HG03457 (cell line): ENCODE measurements around the gene THRSP.
"Not testable (repeated sequence)": the region's sequence is repeated elsewhere in the genome, so short reads cannot be mapped to it uniquely, and the experiment has no call there.

Source experiments
- ATAC-seq: cut with Tn5 transposase; IDR thresholded peaks from one replicate; pipeline ENCODE4 v1.9.1; 2021; ENCODE audit warnings: moderate number of reproducible peaks; ENCODE audit not compliant: unreplicated experiment

The THRSP gene

DNA sequence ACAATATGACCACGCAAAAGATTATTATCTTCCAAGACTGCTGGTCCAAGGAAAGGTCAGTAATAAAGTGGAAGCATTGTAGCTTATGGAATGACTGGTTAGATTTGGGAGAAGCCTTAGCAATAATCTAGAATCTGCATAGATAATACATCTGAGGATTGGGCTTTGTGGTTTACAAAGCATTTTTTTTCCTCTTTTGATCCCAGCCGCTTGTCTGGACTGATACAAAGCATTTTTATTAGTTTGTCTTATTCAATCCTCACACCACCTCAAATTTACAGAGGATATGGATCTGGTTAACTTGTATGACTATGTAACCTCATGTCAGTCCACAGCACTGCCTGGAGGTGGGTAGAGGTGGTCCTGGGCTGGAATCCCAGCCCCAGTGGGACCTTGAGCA is 990 bp upstream of the THRSP start:
- no peak for ATAC-seq

DNA sequence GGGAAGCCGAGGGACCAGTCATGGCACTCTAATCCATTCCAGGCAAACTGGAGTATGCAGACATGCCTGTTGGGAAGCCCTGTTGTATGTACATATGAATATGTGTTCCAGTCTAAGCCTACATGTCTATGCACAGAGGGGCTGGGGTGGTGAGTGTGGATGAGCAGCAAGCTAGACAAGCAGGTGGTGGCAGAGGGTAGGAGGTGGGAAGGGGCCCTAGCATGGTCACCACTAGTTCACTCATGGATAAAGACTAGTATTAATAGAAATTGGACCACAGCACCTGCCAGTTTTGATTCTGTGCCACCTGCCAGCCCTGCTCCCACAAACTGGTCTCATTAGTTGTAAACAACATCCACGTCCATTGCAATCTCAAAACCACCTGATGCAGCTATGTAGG is 1.5 kb downstream of the THRSP start:
- no peak for ATAC-seq

GRCh38 chr11:78066471-78066870 is 2.8 kb downstream of the THRSP start:
- no peak for ATAC-seq

GRCh38 chr11:78067704-78068103 is 4.0 kb downstream of the THRSP start:
- no peak for ATAC-seq

DNA sequence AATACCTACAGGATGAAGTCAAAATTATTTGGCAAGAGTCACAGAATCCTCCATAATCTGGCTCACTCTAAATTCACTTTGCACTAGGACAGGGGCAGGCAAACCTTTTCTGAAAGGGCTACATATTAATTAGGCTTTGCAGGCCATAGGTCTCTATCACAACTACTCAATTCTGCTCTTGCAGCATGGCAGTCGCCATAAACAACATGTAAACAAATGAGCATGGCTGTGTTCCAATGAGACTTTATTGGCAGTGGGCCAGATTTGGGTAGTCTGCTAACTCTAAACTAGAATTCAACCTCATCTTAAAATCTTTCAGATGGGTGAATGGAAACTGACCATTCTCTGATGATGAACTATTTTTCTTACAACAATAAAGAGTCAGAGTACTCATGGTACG is 5.8 kb downstream of the THRSP start:
- no peak for ATAC-seq

- ATAC-seq = no peak
Observed at GRCh38 chr11:78070621-78071020, 7.0 kb downstream of the THRSP start.

- ATAC-seq = no peak
Observed at GRCh38 chr11:78071717-78072116, 8.1 kb downstream of the THRSP start.

DNA sequence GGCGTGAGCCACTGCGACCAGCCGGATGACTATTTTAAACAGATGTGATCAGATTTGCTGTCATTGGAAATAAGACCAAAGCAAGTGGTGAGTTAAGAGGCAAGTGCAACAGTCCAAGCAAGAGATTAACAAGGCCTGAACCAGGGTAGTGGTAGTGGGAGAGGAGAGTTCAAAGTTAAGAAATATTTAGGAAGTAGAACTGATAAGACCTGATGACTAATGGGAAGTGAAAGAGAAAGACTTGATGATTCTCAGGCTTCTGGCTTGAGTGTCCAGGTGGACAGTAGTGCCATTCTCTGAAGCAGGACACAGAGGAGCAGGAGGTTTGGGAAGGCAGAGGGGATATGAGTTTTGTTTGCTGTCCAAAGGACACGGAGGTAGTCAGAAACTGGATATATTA is 8.8 kb downstream of the THRSP start:
- ATAC-seq = no peak

DNA sequence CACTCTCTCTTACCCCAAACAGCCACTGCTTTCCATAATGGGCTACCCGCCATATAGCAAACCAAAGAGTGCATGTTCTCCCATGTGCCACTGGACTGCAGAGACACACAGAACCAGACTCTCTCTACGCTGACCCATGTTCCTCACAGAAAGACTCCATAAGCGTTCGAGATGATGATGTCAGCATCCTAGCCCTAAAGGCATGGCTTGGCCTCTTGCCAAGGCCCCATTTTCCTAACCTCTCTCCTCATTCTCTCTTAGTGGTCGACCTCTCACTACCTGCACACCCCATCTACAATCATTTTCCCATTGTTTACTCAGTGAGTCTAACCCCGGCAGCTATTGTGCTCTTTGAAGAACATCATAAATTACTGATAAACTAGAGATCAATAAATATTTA is 11.1 kb downstream of the THRSP start:
- no peak for ATAC-seq

DNA sequence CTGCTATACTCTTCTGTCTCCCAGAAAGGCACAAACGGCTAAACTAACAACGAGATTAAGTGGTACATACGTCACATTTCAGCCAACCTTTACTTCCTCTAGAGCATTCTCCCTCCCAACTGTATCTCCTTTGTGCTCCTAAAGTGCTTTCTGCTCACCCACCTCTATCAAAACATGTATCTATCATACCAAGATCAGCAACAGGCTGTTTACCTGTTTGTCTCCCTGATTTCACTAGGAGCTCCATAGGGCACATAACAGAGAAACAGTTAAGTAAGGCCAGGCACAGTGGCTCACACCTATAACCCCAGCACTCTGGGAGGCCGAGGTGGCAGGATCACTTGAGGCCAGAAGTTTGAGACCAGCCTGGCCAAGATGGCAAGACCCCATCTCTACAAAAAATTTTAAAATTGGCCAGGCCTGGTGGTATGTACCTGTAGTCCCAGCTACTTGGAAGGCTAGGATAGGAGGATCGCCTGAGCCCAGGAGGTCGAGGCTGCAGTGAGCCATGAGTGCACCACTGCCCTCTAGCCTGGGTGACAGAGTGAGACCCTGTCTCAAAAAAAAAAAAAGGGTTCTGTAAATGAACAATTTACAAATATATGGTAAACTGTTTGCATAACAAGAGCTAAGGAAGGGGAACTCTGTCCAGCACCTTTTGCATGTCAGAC is 13.2 kb downstream of the THRSP start:
- ATAC-seq = no peak

GRCh38 chr11:78077592-78077991 is 13.9 kb downstream of the THRSP start:
- not testable (repeated sequence) for ATAC-seq

GRCh38 chr11:78078218-78079167 is 14.8 kb downstream of the THRSP start:
- ATAC-seq = no peak

- peak; percentile 69 for ATAC-seq
Observed at GRCh38 chr11:78079232-78080083, 15.8 kb downstream of the THRSP start, which contains the start of gene NDUFC2. NDUFC2 (minus strand) TSS chr11:78079862; CDS start chr11:78079744, 118 bp downstream.

GRCh38 chr11:78080084-78080817 is 16.6 kb downstream of the THRSP start:
- no peak for ATAC-seq

DNA sequence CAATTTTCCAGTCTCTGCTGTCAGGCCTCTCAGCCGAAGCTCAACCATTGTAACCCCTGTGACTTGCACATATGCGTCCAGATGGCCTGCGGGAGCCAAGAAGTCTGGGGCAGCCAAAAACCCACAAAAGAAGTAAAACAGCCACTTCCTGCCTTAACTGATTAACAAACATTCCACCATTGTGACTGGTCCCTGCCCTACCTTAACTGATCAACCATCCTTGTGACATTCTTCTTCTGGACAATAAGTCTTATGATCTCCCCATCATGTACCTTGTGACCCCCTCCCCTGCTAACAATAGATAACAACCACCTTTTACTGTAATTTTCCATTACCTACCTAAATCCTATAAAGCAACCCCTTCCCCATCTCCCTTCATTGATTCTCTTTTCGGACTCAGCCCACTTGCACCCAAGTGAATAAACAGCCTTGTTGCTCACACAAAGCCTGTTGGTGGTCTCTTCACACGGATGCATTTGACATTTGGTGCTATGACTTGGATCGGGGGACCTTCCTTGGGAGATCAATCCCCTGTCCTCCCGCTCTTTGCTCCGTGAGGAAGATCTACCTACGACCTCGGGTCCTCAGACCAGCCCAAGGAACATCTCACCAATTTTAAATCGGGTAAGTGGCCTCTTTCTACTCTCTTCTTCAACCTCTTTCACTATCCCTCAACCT is 17.3 kb downstream of the THRSP start:
- no peak for ATAC-seq

DNA sequence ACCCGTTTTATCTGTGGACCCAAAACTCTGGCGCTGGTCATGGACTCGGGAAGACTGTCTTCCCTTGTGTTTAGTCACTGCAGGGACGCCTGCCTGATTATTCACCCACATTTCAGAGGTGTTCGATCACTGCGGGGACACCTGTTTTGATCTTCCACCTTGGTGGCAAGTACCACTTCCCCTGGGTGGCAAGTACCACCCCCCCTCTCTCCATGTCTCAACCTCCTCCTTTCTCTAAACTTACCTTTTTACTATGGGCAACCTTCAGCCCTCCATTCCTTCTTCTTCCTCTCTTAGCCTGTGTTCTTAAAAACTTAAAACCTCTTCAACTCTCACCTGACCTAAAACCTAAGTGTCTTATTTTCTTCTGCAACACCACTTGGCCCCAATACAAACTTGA is 17.9 kb downstream of the THRSP start:
- no peak for ATAC-seq

DNA sequence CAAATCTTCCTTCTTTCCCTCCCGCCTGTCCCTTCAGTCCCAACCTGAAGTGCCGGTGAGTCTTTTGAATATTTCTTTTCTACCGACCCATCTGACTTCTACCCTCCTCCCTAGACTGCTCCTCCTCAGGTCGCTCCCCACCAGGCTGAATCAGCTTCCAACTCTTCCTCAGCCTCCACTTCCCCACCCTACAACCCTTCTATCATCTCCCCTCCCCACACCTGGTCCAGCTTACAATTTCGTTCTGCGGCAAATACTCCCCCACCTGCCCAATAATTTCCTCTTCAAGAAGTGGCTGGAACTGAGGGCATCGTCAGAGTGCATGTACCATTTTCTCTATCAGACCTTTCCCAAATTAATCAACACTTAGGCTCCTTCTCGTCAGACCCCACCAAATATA is 18.5 kb downstream of the THRSP start:
- ATAC-seq = no peak

- no peak for ATAC-seq
Observed at GRCh38 chr11:78083021-78083420, 19.4 kb downstream of the THRSP start.

DNA sequence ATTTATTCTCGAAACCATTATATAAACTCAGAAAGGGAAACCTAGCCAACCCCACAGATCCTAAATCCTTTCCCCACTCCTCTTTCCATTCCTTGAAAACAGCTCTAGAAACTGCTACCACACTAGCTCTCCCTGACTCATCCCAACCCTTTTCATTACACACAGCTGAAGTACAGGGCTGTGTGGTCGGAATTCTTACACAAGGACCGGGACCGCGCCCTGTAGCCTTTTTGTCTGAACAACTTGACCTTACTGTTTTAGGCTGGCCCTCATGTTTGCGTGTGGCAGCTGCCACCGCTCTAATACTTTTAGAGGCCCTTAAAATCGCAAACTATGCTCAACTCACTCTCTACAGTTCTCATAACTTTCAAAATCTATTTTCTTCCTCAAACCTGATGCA is 20.8 kb downstream of the THRSP start:
- ATAC-seq = not testable (repeated sequence)

GRCh38 chr11:78085972-78086371 is 22.3 kb downstream of the THRSP start:
- ATAC-seq = no peak
